Measurements from ENCODE around the gene ZEB2.

The ZEB2 gene

GRCh38 chr2:144421606-144422510 is 98.1 kb downstream of the ZEB2 start:
- no peak for TF ChIP-seq CTCF (IDR thresholded peaks at IDR 0.05)

DNA sequence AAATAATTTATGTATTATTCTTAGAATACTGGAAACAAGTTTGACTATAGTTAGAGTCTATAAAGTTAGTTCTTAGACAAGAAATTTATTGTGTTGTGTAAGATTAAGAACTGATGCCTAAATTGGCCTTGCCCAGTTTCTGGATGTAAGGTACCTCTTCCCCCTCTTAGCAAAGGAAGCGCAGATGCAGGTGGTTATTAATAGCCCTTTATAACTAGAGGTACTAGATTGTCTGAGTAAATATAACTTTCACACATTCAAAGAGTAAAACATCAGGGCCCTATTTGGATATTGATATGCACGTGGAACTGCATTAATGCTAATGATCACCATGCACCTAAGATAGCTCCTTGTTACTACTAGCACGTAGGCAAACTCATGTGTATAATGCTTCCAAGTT is 100.7 kb downstream of the ZEB2 start:
- no peak for TF ChIP-seq CTCF (IDR thresholded peaks at IDR 0.05)

DNA sequence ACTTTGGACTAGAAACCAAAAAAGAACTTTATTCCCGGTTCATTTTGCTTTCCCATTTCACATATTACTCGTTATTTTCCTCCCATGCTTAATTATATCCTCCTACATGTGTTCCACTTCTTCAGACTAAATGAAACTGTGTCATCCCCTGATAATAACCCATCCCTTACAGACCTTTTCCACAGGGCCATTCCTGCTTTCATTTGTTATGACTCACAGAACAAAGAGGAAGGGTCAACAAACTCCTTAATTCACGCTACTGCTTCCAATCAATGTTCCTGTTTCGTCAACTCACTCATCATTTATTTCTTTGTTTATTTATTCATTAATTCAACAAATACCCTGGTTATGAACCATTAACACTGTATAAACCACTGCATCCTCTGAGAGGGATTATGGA is 104.5 kb downstream of the ZEB2 start:
- no peak for TF ChIP-seq CTCF (IDR thresholded peaks at IDR 0.05)

DNA sequence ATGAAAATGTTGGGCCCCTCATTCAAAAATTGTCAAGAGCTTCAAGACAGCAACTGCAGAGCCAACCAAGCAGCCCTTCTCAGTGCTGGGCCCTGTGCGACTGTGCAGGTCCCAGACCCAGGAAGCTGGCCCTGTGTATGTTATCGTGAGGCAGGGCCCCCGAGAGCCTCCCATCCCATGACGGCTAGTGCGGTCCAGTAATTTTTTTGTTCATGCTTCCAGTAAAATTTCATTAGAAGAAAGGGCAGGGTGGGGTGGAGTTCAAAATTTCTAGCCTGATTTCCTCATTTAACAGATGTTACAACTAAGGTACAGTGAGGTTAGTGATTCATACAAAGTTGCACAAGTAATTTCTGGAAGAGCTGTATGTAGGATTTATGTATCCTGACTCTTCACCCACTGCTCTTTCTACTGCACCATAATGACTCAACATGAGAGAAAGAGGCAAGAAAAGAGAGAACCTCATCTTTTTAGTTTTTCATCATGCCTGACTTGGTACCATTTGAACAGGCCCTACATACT is 105.5 kb downstream of the ZEB2 start:
- no peak for TF ChIP-seq CTCF (IDR thresholded peaks at IDR 0.05)

DNA sequence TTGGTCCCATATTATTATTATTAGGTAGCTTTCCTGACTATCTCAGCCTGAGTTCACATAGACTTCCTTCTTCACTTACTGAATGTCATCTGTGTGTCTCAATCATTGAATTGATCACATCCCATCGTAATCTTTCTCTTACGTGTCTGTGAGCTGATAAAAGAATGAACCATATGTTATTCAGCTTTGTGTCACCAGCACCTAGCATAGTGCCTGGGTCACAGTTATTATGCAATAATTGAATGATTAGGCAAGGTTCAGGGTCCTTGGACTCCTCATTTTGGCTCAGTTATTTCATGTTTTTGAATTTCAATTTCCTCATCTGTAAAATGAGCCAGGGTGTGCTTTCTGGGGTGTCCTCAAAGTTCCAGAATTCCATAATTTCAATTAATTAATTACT is 107.2 kb downstream of the ZEB2 start:
- no peak for TF ChIP-seq CTCF (IDR thresholded peaks at IDR 0.05)

DNA sequence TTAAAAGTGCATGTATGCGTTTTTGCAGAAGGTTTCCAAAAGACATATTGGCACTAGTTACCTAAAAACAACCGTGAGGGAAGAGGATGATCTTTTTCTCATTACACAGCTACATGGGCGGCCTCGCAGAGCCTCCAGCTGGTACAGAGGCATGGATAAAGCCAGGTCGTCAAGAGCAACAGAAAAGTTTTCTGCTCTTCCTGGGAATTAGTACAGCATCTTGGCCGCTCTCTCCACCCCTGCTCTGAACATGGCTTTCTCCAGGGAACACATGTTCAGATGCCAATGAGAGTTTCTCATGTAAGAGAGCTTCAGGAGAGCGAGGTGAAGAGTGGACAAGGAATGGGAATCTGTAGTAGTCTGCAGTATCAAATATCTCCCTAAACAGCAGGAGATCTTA is 108.4 kb downstream of the ZEB2 start:
- no peak for TF ChIP-seq CTCF (IDR thresholded peaks at IDR 0.05)

DNA sequence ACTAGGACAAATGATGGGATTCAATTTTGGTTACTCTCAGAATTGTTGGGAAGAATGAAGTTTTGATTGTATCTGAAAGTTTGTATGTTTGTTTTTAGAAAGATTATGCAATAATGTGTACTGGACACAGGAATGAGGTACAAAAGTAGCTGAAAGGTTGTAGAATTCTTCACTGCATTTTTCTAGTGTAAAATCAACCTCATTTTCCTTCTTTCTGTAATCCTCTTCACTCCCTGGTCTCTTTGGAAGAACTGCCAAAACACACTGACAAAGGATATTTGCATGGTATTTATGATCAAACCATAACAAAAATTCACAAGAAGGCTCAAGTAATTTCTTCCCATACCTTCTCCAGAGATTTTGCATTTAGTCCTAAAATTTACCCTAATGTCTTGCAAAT is 110.7 kb downstream of the ZEB2 start:
- TF ChIP-seq CTCF (IDR thresholded peaks at IDR 0.05) = no peak

All from LNCAP (cell line).